ENCODE measurements around the gene H3-3A. TPM values are rescaled to one million over a fixed set of nuclear protein-coding genes. Genes with fewer than 3 reads are reported as not detected.

Gene H3-3A
- total and polyA plus RNA-seq, 10 of the 15 experiments (the other 5 are each of a cell fraction or from before 2014, with no cell fraction given): 215 to 486 (median 393) TPM

DNA sequence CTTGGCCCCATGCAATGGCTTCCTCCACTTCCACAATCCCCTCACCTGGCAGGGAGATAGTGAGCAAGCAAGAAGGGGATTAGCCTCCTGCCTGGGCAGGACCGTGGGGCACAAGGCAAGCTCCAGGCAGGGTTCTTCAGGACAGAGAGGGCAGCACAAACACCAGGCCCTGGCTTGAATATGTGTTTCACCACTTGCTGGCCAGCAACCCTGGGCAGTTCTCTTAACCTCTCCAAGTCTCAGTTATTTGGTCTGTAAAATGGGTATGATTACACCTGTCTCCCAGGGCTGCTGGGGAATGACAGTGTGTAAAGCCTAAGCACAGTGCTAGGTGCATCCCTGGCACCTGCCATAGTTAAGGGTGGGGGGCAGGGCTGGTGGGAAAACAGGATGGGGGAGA, 31.9 kb downstream of the H3-3A start (continued):
- TF ChIP-seq SUZ12 (IDR thresholded peaks at IDR 0.05; ENCODE audit: unreplicated experiment): no peak

DNA sequence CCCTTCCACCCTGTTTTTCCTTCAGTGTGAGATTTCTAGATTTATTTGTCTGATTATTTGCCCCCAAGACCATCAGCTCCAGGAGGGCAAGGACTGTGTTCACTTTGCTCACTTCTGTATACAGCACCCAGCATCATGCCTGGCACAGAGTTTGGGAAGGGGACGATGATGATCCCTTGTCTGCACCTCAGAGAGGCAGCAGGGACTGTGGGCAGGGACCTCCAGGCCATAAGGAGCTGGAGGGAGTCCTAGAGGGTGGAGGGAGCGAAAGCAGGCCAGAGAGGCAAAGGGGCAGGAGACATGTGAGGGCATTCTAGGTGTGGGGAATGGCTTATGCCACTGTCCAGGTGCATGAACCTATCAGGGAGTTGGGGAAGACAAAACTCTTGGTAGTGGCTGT, 32.8 kb downstream of the H3-3A start:
- in situ Hi-C loops (cut with MboI): no loop called here

More for the DNA sequence above, 32.8 kb downstream of the H3-3A start:
- ATAC-seq (no peak), FAIRE-seq (no peak), DNase-seq (ENCODE audit: low read depth, low spot score) (no peak)
- ChIA-PET POLR2A (no interaction called here), CTCF (interaction anchor here (0.8 to 1.9 kb wide), 4 partner anchors 10 to 108 kb away, joined by 3 to 6 read pairs (median 4); no protein-coding TSS in a partner anchor), RAD21 (ENCODE audit: unreplicated experiment) (no interaction called here), SMC1A (ENCODE audit: uncharacterized antibody, unreplicated experiment) (interaction anchor here (0.9 to 4.3 kb wide), 3 partner anchors 10 to 30 kb away, joined by 3 to 16 read pairs (median 3); no protein-coding TSS in a partner anchor)
- Histone ChIP-seq H2AFZ (ENCODE audit: control insufficient read depth, low read depth, low read length) (no peak overlapping the region), H3K9ac (ENCODE audit: control insufficient read depth, insufficient read depth, low read length) (no peak overlapping the region), H3K4me3 (no peak overlapping the region), H3K9me3 (replicated peaks; ENCODE audit: control insufficient read depth, insufficient read depth, low read length) (no peaks in the 10 kb centered on the region), H3K36me3 (ENCODE audit: control insufficient read depth in 2 of 2, insufficient read depth in 2 of 2, low read length in 1 of 2) (no peaks in the 10 kb centered on the region), H3K4me1 (ENCODE audit: control insufficient read depth, insufficient read depth, low read length) (peaks cover 5% of the 10 kb centered on the region; the same call in 1 of the 2 replicates), H3K27me3 (replicated peaks in 1 of 2; ENCODE audit: control insufficient read depth in 2 of 2, insufficient read depth in 2 of 2, low read length in 1 of 2) (no peaks in the 10 kb centered on the region), H4K20me1 (ENCODE audit: control insufficient read depth, insufficient read depth) (no peaks in the 10 kb centered on the region), H3K79me2 (ENCODE audit: control insufficient read depth, insufficient read depth, low read length) (no peaks in the 10 kb centered on the region), H3K27ac (ENCODE audit: control insufficient read depth, insufficient read depth) (no peak overlapping the region), H3K4me2 (ENCODE audit: control insufficient read depth, insufficient read depth) (no peak overlapping the region)
- BruUV-seq (replicated peaks): no TSS peak
- intact Hi-C loops (cut with micrococcal nuclease; ENCODE audit: unreplicated experiment): no loop called here
- WGBS (ENCODE audit: insufficient coverage, insufficient replicate concordance, low lambda C conversion rate, missing lambda C conversion rate): 11% methylated on average over 2 of the region's 2 CpGs
- TF ChIP-seq, protein P1, sequence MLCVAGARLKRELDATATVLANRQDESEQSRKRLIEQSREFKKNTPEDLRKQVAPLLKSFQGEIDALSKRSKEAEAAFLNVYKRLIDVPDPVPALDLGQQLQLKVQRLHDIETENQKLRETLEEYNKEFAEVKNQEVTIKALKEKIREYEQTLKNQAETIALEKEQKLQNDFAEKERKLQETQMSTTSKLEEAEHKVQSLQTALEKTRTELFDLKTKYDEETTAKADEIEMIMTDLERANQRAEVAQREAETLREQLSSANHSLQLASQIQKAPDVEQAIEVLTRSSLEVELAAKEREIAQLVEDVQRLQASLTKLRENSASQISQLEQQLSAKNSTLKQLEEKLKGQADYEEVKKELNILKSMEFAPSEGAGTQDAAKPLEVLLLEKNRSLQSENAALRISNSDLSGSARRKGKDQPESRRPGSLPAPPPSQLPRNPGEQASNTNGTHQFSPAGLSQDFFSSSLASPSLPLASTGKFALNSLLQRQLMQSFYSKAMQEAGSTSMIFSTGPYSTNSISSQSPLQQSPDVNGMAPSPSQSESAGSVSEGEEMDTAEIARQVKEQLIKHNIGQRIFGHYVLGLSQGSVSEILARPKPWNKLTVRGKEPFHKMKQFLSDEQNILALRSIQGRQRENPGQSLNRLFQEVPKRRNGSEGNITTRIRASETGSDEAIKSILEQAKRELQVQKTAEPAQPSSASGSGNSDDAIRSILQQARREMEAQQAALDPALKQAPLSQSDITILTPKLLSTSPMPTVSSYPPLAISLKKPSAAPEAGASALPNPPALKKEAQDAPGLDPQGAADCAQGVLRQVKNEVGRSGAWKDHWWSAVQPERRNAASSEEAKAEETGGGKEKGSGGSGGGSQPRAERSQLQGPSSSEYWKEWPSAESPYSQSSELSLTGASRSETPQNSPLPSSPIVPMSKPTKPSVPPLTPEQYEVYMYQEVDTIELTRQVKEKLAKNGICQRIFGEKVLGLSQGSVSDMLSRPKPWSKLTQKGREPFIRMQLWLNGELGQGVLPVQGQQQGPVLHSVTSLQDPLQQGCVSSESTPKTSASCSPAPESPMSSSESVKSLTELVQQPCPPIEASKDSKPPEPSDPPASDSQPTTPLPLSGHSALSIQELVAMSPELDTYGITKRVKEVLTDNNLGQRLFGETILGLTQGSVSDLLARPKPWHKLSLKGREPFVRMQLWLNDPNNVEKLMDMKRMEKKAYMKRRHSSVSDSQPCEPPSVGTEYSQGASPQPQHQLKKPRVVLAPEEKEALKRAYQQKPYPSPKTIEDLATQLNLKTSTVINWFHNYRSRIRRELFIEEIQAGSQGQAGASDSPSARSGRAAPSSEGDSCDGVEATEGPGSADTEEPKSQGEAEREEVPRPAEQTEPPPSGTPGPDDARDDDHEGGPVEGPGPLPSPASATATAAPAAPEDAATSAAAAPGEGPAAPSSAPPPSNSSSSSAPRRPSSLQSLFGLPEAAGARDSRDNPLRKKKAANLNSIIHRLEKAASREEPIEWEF (IDR thresholded peaks at IDR 0.05; ENCODE audit: insufficient replicate concordance, low read depth, low read length): no peak
- TF ChIP-seq, protein P2, sequence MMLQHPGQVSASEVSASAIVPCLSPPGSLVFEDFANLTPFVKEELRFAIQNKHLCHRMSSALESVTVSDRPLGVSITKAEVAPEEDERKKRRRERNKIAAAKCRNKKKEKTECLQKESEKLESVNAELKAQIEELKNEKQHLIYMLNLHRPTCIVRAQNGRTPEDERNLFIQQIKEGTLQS (IDR thresholded peaks at IDR 0.05; ENCODE audit: borderline replicate concordance, extremely low read depth, low read depth, low read length): no peak
- TF ChIP-seq SIX5 (IDR thresholded peaks at IDR 0.05; ENCODE audit: low read depth, low read length, severe bottlenecking) (no peak), TCF3 (IDR thresholded peaks at IDR 0.05; ENCODE audit: borderline replicate concordance, insufficient read depth, low read depth, low read length) (no peak)
- TF ChIP-seq, protein P3, sequence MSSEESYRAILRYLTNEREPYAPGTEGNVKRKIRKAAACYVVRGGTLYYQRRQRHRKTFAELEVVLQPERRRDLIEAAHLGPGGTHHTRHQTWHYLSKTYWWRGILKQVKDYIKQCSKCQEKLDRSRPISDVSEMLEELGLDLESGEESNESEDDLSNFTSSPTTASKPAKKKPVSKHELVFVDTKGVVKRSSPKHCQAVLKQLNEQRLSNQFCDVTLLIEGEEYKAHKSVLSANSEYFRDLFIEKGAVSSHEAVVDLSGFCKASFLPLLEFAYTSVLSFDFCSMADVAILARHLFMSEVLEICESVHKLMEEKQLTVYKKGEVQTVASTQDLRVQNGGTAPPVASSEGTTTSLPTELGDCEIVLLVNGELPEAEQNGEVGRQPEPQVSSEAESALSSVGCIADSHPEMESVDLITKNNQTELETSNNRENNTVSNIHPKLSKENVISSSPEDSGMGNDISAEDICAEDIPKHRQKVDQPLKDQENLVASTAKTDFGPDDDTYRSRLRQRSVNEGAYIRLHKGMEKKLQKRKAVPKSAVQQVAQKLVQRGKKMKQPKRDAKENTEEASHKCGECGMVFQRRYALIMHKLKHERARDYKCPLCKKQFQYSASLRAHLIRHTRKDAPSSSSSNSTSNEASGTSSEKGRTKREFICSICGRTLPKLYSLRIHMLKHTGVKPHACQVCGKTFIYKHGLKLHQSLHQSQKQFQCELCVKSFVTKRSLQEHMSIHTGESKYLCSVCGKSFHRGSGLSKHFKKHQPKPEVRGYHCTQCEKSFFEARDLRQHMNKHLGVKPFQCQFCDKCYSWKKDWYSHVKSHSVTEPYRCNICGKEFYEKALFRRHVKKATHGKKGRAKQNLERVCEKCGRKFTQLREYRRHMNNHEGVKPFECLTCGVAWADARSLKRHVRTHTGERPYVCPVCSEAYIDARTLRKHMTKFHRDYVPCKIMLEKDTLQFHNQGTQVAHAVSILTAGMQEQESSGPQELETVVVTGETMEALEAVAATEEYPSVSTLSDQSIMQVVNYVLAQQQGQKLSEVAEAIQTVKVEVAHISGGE (CRISPR knock-in tag; IDR thresholded peaks at IDR 0.05): no peak

All from GM12878 (cell line).